GM13976 (cell line): ENCODE measurements around the gene GCN1.

Source experiments
- DNase-seq: peaks from one replicate; pipeline ENCODE4 v3.0.0; 2012; ENCODE audit warnings: low spot score
- CTCF ChIP-seq: IDR thresholded peaks from 2 replicates; pipeline ENCODE4 v1.5.1; 2012; ENCODE audit warnings: borderline replicate concordance, mild to moderate bottlenecking; ENCODE audit not compliant: insufficient read depth; ENCODE audit errors: extremely low read depth, missing control alignments, control extremely low read depth
- in situ Hi-C: fragments of 300-500 bp; cut with MboI; formaldehyde crosslinking; loops from one replicate; pipeline ENCODE4 v1.12.0; 2022; ENCODE audit warnings: low sequenced_read_pairs, mixed read lengths, inconsistent platforms; ENCODE audit not compliant: unreplicated experiment

Gene GCN1

GRCh38 chr12:120164293-120164692 lies 30.2 kb downstream of the GCN1 start:
- DNase-seq = no peak
- in situ Hi-C loops = no loop called here
- no peak for TF ChIP-seq CTCF

GRCh38 chr12:120162763-120163162 lies 31.8 kb downstream of the GCN1 start:
- in situ Hi-C loops = no loop called here
- no peak for TF ChIP-seq CTCF

GRCh38 chr12:120161852-120162251 lies 32.7 kb downstream of the GCN1 start:
- no peak for DNase-seq
- in situ Hi-C loops = no loop called here
- TF ChIP-seq CTCF = no peak

More at GRCh38 chr12:120162763-120163162, 31.8 kb downstream of the GCN1 start:
- DNase-seq = no peak

GRCh38 chr12:120159509-120160237 lies 34.8 kb downstream of the GCN1 start:
- no peak for DNase-seq
- in situ Hi-C loops = no loop called here
- no peak for TF ChIP-seq CTCF

- no peak for DNase-seq
- in situ Hi-C loops = no loop called here
- TF ChIP-seq CTCF = no peak
Measured at GRCh38 chr12:120158351-120158750, 36.2 kb downstream of the GCN1 start.

- in situ Hi-C loops = no loop called here
- TF ChIP-seq CTCF = no peak
- no peak for DNase-seq
Measured at GRCh38 chr12:120157678-120158077, 36.8 kb downstream of the GCN1 start.
